ENCODE data around the gene PSEN1.

PSEN1 gene

DNA sequence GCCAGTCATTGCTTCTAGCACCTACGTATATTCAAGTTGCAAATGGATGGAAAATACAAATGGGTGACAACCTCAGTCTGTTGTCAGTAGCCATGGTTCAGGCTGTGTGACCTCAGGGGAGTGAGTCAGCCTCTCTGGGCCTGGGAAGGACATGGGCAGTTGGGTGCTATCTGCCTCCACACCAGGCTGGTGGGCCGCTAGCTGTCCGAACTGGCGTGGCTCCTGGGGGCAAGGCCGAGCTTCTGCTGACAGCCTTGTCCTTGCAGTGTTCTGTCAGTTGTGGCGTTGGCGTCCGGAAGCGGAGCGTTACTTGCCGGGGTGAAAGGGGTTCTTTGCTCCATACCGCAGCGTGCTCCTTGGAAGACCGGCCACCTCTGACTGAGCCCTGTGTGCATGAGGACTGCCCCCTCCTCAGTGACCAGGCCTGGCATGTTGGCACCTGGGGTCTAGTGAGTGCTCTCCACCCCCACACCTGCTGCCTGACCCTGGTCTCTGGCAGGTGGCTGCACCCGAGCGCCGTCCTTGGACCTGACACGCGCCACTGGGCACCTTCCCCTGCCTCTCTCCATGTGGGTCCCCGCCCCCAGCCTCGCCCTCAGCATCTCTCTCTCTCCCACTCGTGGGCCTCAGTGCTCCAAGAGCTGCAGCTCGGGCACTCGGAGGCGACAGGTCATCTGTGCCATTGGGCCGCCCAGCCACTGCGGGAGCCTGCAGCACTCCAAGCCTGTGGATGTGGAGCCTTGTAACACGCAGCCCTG, 118.1 kb downstream of the PSEN1 start:
- no peak for DNase-seq (ENCODE audit: low read depth)

DNA sequence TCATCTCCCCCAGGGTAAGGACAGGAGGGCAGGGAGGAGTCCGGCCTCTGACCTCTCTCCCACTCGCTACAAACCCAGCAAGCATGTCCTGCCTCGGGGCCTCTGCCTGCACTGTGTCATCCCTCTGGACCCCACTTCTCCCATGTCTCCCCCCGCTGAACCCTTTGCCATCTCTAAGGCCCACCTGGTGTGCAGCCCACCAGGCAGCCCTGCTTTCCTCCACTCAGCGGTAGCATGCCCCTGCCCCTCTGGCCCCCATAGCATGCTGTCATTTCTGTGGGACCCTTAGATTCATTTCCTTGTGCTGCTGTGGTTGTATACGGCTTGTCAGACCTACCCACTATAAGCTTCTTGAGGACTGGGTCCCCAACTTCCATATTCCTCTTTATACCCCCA, 118.7 kb downstream of the PSEN1 start:
- DNase-seq (ENCODE audit: low read depth), result no peak

DNA sequence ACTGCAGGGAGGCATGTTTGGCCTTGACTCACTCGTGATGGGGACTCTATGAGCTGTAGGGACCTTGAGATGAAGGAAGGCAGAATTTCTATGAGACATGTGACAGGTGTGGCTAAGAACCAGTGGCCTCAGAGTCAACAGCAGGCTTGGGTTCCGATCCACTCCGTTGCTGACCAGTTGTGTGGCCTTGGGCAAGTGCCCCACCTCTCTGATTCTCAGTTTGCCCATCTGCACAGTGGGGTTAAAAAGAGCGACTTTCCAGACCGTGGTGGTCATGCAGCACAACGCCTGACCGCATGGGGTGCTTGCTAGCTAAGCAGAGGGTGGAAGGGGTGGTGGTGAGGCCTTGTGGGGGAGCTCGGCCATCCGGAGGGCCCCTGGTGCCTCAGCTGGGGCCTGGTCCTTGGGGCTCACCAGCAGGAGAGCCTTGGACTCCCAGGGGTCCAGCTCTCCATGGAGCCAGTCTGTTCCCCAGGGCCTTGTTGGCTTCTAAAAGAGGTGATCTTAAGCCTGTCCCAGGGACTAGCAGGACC, 119.5 kb downstream of the PSEN1 start:
- no peak for DNase-seq (ENCODE audit: low read depth)

DNA sequence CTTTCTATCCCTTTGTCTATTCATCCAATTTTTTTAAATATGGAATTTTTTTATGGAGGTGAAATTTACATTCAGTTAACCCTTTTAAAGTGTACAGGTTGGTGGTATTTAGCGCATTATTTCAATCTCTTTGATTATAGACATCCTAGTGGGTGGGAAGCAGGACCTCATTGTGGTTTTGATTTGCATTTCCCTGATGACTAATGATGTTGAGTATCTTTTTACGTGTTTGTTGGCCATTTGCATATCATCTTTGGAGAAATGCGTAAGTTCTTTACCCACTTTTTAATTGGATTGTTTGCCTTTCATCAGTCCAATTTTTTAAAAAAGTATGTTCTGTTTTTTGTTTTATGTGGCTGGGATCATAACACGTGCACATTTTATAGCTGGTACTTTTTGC, 121.8 kb downstream of the PSEN1 start:
- no peak for DNase-seq (ENCODE audit: low read depth)

DNA sequence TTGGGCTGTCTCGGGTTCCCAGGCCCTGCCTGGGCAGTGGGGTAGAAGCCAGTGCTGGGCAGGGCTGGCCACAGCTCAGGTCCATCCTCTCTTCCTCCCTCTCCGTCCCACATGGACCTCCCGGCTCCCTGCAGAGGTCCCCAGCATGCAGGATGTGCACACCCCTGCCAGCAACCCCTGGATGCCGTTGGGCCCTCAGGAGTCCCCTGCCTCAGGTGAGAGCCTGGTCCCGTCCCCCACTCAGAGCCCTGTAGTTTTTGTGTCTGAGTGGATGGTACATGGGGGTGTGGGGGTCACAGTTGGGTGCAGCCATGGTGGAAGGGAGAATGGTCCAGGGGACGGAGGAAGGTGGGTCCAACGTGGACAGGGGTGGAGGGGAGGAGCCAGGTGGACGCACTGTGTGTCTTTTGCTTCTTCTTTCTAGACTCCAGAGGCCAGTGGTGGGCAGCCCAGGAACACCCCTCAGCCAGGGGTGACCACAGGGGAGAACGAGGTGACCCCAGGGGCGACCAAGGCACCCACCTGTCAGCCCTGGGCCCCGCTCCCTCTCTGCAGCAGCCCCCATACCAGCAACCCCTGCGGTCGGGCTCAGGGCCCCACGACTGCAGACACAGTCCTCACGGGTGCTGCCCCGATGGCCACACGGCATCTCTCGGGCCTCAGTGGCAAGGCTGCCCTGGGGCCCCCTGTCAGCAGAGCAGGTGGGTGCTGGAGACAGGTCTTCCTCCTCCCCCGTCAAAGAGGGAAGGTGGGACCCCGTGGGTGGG, 122.7 kb downstream of the PSEN1 start:
- DNase-seq (ENCODE audit: low read depth), result no peak

DNA sequence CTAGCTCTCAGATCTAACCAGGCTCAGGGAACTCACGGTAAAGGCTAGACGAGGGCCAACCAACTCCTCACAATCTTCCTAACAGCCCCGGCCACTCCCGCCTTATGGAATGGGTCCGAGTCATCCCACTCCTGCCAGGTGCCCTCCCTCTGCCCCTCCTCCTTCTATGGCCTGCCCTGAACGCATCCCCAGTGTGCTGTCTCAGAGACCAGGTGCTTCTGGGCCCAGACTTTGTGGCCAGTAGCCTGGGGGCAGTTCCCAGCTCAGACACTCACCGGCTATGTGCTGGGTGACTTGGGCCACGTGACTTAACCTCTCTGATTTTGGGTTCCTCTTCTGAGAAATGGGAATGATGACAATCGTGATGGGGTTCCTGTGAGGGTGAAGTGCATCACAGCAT, 123.5 kb downstream of the PSEN1 start:
- DNase-seq (ENCODE audit: low read depth), result no peak

GRCh38 chr14:73260574-73260973, 124.3 kb downstream of the PSEN1 start:
- DNase-seq (ENCODE audit: low read depth), result no peak

- DNase-seq (ENCODE audit: low read depth), result no peak
Measured at GRCh38 chr14:73261075-73261474, 124.8 kb downstream of the PSEN1 start.

- DNase-seq (ENCODE audit: low read depth), result no peak
Measured at GRCh38 chr14:73261520-73262426, 125.5 kb downstream of the PSEN1 start.

GRCh38 chr14:73262427-73263183, 126.3 kb downstream of the PSEN1 start:
- no peak for DNase-seq (ENCODE audit: low read depth)

- no peak for DNase-seq (ENCODE audit: low read depth)
Measured at GRCh38 chr14:73263606-73264005, 127.3 kb downstream of the PSEN1 start.

DNA sequence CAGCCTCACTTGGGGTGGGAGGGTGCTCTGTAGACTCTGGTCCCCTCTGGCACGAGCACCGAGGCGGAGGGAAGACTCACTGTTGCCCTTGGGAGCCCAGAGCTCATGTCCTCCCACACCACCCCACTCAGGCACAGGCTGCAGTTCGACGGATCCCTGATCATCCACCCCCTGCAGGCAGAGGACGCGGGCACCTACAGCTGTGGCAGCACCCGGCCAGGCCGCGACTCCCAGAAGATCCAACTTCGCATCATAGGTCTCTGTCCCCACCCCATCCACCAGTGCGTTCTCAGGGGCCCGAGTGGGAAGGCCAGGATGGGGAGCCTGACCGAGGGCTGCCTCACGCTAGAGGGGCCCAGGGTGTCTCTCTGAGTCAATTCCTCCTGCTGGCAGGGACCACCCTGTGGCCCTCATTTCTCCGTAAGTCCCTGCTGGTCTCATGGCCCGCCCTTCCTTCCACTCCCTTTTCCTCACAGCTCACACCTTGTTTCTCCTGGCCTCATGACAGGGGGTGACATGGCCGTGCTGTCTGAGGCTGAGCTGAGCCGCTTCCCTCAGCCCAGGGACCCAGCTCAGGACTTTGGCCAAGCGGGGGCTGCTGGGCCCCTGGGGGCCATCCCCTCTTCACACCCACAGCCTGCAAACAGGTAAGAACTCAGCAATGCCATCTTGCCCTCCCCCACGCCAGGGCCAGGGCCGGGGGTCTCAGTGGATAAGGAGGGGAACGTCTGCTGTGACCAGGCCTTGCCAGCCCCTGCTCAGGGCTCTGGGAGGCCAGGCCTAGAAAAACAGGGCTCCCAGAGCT, 128.0 kb downstream of the PSEN1 start:
- no peak for DNase-seq (ENCODE audit: low read depth)

- DNase-seq (ENCODE audit: low read depth), result no peak
Measured at GRCh38 chr14:73264885-73265720, 128.8 kb downstream of the PSEN1 start.

- DNase-seq (ENCODE audit: low read depth), result no peak
Measured at GRCh38 chr14:73265721-73266046, 129.4 kb downstream of the PSEN1 start.

GRCh38 chr14:73266317-73266716, 130.0 kb downstream of the PSEN1 start:
- DNase-seq (ENCODE audit: low read depth), result no peak

DNA sequence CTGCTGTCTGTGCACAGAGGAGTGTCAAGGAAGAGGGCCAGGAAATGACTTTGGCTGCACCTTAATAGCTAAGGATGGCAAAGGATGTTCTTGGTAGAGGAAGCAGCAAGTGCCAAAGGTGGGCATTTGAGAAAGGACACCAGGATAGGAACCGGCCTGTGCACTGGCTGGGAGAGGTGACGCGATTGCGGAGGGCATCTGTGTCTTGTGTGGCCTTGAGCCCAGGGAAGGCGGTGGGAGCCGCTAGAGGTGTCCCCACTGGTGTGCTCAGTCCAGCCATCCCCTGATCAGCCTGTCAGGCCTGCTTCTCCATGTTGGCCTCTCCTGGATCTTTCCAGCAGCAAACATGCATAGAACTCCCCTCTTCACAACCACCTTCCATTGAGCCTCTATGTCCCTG, 131.2 kb downstream of the PSEN1 start:
- no peak for DNase-seq (ENCODE audit: low read depth)

- no peak for DNase-seq (ENCODE audit: low read depth)
Measured at GRCh38 chr14:73269729-73270531, 133.6 kb downstream of the PSEN1 start.

GRCh38 chr14:73272393-73272792, 136.1 kb downstream of the PSEN1 start:
- DNase-seq (ENCODE audit: low read depth), result no peak

Measured in HS-27A (cell line).